NB4 (cell line): ENCODE data around the gene CELA2B.
"Not testable (repeated sequence)": the region's sequence is repeated elsewhere in the genome, so short reads cannot be mapped to it uniquely, and the experiment has no call there.

Experiments used
- DNase-seq: peaks from one replicate; pipeline ENCODE4 v3.0.0; 2010; ENCODE audit warnings: low read depth
- H3K4me3 ChIP-seq: one replicate; pipeline ENCODE4 v1.5.1; 2011; ENCODE audit warnings: mild to moderate bottlenecking, low read depth, low read length, moderate library complexity
- CTCF ChIP-seq: IDR thresholded peaks from one replicate; pipeline ENCODE4 v1.5.1; 2012; ENCODE audit warnings: low read depth, low read length
- MAX ChIP-seq: IDR thresholded peaks from 2 replicates; pipeline ENCODE4 v1.6.1; 2011; ENCODE audit warnings: low read depth, low read length
- MYC ChIP-seq: IDR thresholded peaks from 2 replicates; pipeline ENCODE4 v1.6.1; 2011; ENCODE audit warnings: low read depth, low read length
- POLR2A ChIP-seq: IDR thresholded peaks from 2 replicates; pipeline ENCODE4 v1.6.1; 2011; ENCODE audit warnings: mild to moderate bottlenecking; ENCODE audit not compliant: insufficient read length; ENCODE audit errors: extremely low read depth

The CELA2B gene

GRCh38 chr1:15475752-15476314, at the start of gene CELA2B:
CELA2B (plus strand) TSS chr1:15476104; CDS start chr1:15476126, 22 bp downstream.
- no peak within 1 kb of the TSS for H3K4me3 ChIP-seq
- DNase-seq = no peak
- no peak for TF ChIP-seq MAX
- no peak for TF ChIP-seq POLR2A
- no peak for TF ChIP-seq MYC
- no peak for TF ChIP-seq CTCF

GRCh38 chr1:15426492-15427279, 49.2 kb upstream of the CELA2B start:
- H3K4me3 ChIP-seq = no peak overlapping the region
- DNase-seq = peak; percentile 73
- TF ChIP-seq MYC (no peak), MAX (0 out of 2 replicates have a peak, but pooled peaks have one; percentile 15)

DNA sequence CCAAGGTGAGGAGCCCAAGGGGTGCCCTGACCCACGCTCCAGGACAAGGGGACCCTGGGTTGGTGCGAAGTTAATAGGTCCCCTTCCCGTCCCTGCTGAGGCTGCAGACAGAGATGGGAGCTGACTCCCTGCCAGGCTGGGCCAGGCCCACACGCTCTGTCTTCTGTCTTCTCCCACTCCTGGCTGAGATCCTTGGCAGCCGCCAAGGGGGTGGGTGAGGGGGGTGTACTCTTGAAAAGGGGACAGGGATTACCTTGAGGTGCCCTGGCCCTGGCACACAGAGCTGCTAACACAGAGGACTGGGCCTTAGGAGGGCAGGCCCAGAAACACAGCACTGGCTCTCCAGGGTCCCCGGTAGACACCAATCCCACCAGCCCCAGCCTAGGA, 48.6 kb upstream of the CELA2B start:
- no peak for DNase-seq
- no peak for TF ChIP-seq POLR2A
- no peak for TF ChIP-seq MAX
- no peak for TF ChIP-seq CTCF
- no peak for TF ChIP-seq MYC

GRCh38 chr1:15428252-15428651, 47.7 kb upstream of the CELA2B start:
- not testable (repeated sequence) for H3K4me3 ChIP-seq, DNase-seq

More for the DNA sequence above, 48.6 kb upstream of the CELA2B start:
- no peak overlapping the region for H3K4me3 ChIP-seq

DNA sequence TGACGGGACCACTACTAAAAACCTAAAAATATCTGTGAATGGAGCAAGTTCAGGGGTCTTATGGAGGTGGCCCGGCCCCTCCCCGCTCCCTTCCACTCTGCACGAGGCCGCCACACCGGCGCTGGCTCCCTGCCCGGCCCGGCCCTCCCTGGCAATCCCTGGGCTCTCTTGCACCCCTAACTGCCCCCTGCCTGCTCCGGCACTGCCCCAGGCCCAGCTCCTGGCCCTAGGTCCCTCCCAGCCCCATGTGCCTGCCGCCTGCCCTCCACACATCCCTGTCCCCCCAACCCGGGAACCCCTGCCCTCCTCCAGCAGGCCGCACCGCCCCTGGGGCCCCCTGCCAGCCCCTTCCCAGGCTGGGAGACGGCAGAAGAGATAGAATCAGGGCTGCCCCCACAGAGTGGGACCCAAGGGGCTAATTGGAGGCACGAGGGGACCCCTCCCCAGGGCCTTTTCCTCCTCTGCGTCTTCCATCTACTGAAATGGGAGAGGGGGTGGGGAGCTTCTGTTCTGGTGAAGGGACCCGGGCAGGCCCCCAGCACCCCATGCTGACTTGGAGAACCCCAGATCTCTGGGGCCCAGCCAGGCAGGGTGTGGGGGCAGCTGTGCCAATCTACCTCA, 47.0 kb upstream of the CELA2B start:
- no peak for DNase-seq

DNA sequence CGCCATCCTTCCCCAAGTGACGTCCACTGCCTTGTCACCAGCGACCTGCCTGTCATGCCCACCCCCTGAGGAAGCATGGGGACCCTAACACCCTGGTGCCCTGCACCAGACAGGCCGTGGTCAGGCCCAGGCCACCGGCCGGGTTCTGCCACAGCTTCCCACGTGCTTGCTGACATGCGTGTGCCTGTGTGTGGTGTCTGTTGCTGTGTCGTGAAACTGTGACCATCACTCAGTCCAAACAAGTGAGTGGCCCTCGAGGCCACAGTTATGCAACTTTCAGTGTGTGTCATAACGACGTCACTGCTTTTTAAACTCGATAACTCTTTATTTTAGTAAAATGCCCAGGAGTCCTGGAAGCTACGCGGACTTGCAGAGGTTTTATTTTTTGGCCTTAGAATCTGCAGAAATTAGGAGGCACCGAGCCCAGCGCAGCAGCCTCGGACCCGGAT, 46.2 kb upstream of the CELA2B start:
- H3K4me3 ChIP-seq = no peak overlapping the region
- DNase-seq = peak; percentile 53
- TF ChIP-seq CTCF (no peak), POLR2A (no peak), MAX (no peak)

More for the DNA sequence above, 47.0 kb upstream of the CELA2B start:
- H3K4me3 ChIP-seq = no peak overlapping the region
- TF ChIP-seq POLR2A = no peak
- TF ChIP-seq MAX = no peak
- no peak for TF ChIP-seq MYC
- TF ChIP-seq CTCF = no peak
